ENCODE results near the gene CHD5.

The CHD5 gene

GRCh38 chr1:6163191-6163972 lies 16.7 kb downstream of the CHD5 start:
- DNase-seq, result no peak
- intact Hi-C loops (cut with DNase I), result no loop called here

- intact Hi-C loops (cut with DNase I), result no loop called here
- DNase-seq, result no peak
Observed at GRCh38 chr1:6162773-6163172, 17.3 kb downstream of the CHD5 start.

GRCh38 chr1:6162341-6162740 lies 17.8 kb downstream of the CHD5 start:
- no peak for DNase-seq
- intact Hi-C loops (cut with DNase I), result no loop called here

DNA sequence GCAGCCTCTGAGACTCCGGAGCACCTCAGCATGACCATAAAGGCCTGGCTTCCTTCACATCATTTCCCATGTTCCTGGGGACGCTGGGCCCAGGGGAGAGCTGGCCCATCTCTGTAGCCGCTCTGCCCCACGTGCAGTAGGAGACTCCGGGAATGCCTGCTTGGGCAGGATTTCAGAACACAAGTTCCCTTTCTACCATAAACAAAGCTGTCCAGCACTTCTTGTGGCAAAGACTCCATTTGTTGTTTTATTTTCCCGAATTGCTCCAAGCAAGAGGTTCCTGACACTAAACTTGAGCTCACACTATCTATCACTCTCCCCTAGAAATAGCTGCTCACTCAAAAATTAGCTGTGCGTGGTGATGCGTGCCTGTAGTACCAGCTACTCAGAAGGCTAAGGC lies 21.9 kb downstream of the CHD5 start:
- intact Hi-C loops (cut with DNase I), result no loop called here

GRCh38 chr1:6157528-6158174 lies 22.5 kb downstream of the CHD5 start:
- intact Hi-C loops (cut with DNase I), result no loop called here
- peak; percentile 47 to 94 (median 79) for DNase-seq

More for the DNA sequence above, 21.9 kb downstream of the CHD5 start:
- no peak for DNase-seq

DNA sequence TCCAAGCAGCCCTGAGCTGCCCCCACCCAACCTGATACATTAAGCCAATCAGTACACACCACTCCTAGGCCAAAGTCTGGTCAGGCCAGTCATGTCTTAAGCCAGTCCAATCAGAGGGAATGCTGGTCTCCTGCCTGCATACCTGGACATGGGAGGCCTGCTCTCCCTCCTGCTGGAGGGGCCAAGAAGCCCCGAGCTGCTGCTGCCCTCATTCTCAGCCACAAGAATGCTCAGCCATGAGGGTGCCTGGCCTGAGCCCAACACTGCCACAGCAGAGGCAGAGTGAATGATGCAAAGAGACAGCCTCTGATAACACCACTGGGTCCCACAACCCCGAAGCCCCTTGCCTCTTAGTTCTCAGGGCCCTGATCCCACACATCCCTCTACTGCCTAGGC lies 23.0 kb downstream of the CHD5 start:
- intact Hi-C loops (cut with DNase I), result no loop called here
- no peak for DNase-seq

DNA sequence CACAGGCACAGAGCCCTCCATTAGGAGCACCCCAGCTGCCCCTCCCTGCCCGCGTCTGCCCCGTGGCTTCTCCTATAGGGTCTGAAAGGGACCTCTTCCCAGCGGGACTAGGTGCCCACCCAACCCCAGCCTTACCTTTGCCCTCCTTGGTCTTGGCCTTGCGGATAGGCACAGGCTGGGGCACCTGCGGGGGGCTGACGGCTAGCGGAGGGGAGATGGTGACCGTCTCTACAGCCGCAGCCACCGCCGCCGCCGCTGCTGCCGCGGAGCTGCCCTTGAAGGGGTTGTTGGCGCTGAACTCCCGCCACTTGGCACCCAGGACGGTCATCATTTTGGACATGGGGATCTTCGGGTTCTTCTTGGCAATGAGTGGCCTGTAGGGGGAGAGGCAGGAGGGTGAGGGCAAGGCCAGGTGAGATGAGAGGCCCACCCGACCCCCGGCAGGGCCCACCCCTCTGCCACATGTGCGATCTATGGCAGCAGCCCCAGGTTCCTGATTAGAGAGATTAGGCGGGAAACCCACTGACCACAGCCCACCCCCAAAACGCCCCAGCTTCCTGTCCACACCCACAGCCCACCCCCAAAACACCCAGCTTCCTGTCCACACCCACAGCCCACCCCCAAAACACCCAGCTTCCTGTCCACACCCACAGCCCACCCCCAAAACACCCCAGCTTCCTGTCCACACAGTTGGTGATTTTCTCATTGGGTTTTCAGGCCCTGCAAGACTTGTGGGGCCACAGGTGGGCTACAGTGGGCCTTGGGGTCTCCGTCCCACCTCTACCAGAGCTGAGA lies 25.4 kb downstream of the CHD5 start:
- DNase-seq, result no peak
- intact Hi-C loops (cut with DNase I), result no loop called here

- intact Hi-C loops (cut with DNase I), result no loop called here
- no peak for DNase-seq
Observed at GRCh38 chr1:6152882-6153281, 27.2 kb downstream of the CHD5 start.

DNA sequence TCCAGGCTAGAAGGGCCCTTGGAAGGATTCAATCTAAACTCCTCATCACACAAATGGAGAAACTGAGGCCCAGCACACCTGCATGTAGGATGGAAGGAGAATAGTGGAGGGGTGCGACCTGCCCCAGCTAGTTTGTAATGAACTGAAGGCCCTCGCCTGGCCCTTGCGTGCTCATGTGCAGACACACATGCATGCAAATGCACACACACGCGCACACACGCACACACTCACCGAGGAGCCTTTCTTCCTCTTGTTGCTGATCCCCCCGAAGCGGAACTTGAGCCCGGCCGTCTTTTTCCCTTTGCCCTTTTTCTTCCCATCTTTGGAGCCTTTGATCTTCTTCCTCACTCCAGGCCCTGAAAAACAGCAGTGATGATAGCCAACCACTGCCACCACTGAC lies 27.9 kb downstream of the CHD5 start:
- intact Hi-C loops (cut with DNase I), result no loop called here
- no peak for DNase-seq

- intact Hi-C loops (cut with DNase I), result no loop called here
Observed at GRCh38 chr1:6151291-6151822, 28.8 kb downstream of the CHD5 start.

DNA sequence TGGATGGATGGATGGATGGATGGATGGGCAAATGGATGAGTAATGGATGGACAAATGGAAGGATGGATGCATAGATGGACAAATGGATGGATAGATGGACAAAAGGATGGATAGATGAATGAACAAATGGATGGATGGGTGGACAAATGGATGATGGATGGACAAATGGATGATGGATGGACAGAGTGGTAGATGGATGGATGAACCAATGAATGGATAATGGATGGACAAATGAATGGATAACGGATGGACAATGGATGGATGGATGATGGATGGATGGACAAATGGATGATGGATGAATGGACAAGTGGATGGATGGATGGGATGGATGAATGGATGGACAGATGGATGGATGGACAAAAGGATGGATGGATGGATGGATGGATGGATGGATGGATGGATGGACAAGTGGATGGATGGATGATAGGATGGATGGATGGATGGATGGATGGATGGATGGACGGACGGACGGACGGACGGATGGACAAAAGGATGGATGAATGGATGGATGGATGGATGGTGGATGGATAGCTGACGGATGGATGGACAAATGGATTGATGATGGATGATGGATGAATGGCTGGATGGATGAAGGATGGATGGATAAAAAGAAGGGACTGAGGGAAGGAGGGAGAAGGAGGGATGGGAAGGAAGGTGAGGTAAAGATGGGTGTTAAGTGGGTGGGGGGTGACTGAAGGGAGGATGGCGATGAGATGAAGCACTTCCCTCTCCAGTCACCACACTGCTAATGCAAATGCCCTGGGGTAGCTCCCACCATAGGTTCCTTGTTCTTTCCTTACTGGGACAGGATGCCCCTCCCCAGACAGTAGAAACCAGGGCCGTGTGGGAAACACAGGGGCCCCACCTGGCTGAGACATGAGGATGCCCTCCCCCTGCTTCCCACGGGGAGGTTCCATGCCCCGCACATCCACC lies 29.8 kb downstream of the CHD5 start:
- DNase-seq, result no peak
- intact Hi-C loops (cut with DNase I), result no loop called here

More at GRCh38 chr1:6151291-6151822, 28.8 kb downstream of the CHD5 start:
- no peak for DNase-seq

- intact Hi-C loops (cut with DNase I), result no loop called here
- no peak for DNase-seq
Observed at GRCh38 chr1:6149597-6149996, 30.5 kb downstream of the CHD5 start.

DNA sequence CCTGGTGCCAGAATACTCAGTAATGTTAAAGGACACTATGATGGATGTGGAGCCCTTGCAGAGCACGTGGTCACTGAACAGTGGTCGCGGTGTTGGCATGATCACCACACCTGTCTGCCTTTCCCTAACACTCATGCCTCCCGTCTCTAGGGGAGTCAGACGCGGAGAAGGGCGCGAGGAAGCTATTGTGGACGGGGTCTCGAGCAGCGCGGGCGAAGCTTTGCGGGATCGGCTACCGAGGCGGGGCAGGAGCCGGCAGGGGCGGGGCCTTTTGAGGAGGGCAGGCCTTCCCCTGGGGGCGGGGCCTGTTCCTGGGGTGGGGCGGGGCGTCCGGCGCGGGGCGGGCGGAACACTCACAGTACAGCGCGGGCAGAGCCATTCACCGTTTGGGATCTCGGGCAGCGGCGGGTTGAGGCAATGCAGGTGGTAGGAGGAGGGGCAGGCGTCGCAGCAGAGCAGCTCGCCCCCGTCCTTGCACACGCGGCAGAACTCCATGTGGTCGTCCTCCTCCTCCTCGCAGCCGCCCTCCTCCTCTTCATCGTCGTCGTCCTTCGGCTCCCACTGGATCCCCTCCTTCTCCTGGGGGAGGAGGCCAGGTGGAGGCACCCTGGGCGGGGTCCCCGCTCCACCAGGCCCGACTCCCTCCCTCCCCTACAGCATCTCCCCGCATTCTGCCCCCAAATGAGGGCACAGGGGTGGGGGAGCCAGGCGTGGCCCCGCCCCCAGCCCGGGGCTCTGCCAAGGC lies 31.5 kb downstream of the CHD5 start:
- intact Hi-C loops (cut with DNase I), result no loop called here
- DNase-seq, result peak in 40 of 42 donors; percentile 12 to 77 (median 47)

GRCh38 chr1:6145864-6146410 lies 34.2 kb downstream of the CHD5 start:
- DNase-seq, result no peak
- intact Hi-C loops (cut with DNase I), result no loop called here

DNA sequence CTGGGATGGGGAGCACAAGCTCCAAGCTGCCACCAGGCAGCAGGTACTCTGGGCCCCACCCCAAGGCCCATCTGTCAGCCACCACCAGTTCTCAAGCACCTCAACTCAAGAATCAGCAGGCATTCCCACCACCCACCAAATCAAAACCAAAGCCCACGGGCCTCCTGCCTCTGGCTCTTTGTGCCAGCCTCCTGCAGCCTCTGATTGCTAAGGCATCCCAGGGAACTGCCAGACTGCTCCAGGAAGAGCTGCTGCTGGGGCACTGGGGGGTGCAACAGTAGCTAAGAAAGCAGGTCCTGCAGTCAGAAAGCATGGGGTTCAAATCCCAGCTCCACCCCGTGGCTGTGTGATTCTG lies 34.7 kb downstream of the CHD5 start:
- intact Hi-C loops (cut with DNase I), result no loop called here
- no peak for DNase-seq

DNA sequence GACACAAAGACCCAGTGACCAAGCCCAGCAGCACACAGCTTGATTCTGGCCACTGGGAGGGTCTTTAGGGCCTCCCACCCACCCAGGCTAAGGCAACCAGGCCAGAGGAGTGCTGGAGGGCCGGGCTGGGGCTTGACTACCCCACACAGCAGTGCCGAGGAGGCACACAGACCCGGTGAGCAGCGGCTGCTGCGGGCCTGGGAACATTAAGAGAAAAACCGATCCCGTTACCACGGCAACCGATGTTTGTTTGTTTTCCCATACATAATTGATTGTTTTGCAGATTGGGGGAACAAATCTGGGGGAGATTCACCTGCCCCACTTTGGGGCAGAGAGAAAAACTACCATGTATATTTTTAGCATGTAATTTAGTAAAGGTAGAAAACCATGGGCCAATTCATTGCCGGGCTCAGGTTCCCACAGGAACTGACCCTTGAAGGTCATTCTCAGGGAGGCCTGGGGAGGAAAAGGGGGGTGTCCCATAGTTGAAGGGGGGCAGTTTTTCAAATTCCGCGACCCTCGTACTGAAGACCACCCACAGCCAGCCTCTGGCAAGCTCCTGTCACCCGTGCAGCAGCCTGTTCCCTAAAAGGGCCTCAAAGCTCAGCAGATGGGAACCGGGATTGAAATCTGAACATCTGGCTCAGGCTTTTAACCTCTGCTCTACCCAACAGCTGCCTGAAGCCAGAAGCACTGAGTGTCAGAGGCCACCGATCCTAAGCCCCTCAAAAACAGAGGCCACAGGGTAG lies 35.3 kb downstream of the CHD5 start:
- DNase-seq, result no peak
- intact Hi-C loops (cut with DNase I), result no loop called here

DNA sequence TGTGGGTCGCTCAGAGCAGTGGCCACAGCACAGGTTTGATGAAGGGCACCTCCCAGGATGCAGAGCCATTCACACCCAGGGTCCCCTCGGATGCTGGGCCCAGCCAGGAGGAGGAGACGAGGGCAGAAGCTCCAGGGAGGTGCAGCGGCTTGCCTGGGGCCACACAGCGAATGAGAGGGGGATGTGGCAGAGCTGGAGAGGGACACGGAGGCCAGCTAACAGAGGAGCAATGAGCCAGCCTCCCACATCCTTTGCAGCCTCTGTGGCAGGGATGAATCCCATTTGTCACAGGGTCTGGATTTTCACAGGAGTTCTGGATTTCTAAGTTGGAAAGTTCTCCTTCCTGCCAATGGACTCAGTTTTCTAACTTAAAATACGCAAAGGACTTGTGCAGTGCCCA lies 35.9 kb downstream of the CHD5 start:
- intact Hi-C loops (cut with DNase I), result no loop called here
- DNase-seq, result no peak
